ENCODE measurements around the gene EYS.

GRCh38 chr6:64334636-64335035 is 1372.4 kb downstream of the EYS start:
- TF ChIP-seq MYNN (IDR thresholded peaks at IDR 0.05) = no peak
- TF ChIP-seq MYNN (CRISPR knock-in tag; IDR thresholded peaks at IDR 0.05) = no peak
- no peak for TF ChIP-seq ILK (tag; IDR thresholded peaks at IDR 0.05; ENCODE audit: borderline replicate concordance, low read depth)
- no peak for TF ChIP-seq HDAC8 (tag; IDR thresholded peaks at IDR 0.05)
- TF ChIP-seq, protein P1, sequence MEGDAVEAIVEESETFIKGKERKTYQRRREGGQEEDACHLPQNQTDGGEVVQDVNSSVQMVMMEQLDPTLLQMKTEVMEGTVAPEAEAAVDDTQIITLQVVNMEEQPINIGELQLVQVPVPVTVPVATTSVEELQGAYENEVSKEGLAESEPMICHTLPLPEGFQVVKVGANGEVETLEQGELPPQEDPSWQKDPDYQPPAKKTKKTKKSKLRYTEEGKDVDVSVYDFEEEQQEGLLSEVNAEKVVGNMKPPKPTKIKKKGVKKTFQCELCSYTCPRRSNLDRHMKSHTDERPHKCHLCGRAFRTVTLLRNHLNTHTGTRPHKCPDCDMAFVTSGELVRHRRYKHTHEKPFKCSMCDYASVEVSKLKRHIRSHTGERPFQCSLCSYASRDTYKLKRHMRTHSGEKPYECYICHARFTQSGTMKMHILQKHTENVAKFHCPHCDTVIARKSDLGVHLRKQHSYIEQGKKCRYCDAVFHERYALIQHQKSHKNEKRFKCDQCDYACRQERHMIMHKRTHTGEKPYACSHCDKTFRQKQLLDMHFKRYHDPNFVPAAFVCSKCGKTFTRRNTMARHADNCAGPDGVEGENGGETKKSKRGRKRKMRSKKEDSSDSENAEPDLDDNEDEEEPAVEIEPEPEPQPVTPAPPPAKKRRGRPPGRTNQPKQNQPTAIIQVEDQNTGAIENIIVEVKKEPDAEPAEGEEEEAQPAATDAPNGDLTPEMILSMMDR (IDR thresholded peaks at IDR 0.05 in 2 of 3, conservative IDR thresholded peaks at IDR 0.05 in 1 of 3; ENCODE audit: insufficient read depth in 2 of 3, low read depth in 1 of 3, low read length in 3 of 3) = no peak
- no peak for TF ChIP-seq EP300 (IDR thresholded peaks at IDR 0.05; ENCODE audit: low read length)
- TF ChIP-seq ZNF76 (CRISPR knock-in tag; IDR thresholded peaks at IDR 0.05; ENCODE audit: borderline replicate concordance) = no peak
- TF ChIP-seq TEAD4 (IDR thresholded peaks at IDR 0.05; ENCODE audit: low read length) = no peak
- no peak for TF ChIP-seq TEAD4 (CRISPR knock-in tag; IDR thresholded peaks at IDR 0.05; ENCODE audit: borderline replicate concordance)
- TF ChIP-seq KAT7 (CRISPR knock-in tag; IDR thresholded peaks at IDR 0.05; ENCODE audit: borderline replicate concordance) = no peak
- TF ChIP-seq FOXK2 (conservative IDR thresholded peaks at IDR 0.05 in 1 of 2, IDR thresholded peaks at IDR 0.05 in 1 of 2; ENCODE audit: low read depth in 2 of 2) = no peak
- TF ChIP-seq MEIS2 (IDR thresholded peaks at IDR 0.05; ENCODE audit: partially characterized antibody) = no peak
- TF ChIP-seq ZNF324 (CRISPR knock-in tag; IDR thresholded peaks at IDR 0.05) = no peak
- TF ChIP-seq CHAMP1 (IDR thresholded peaks at IDR 0.05) = no peak
- no peak for TF ChIP-seq KDM4B (IDR thresholded peaks at IDR 0.05; ENCODE audit: borderline replicate concordance in 2 of 2, low read depth in 1 of 2)
